ENCODE data around the gene PTPRR. TPM values are rescaled to one million over a fixed set of nuclear protein-coding genes. Genes with fewer than 3 reads are reported as not detected.

The PTPRR gene
- total and polyA plus RNA-seq, 11 donors = 0.21 to 1.0 (median 0.40) TPM; not detected in 1

GRCh38 chr12:70925539-70925938 is 5.0 kb upstream of the PTPRR start:
- ATAC-seq (no peak), DNase-seq (no peak)
- Histone ChIP-seq H3K27me3 (peaks cover 0 to 16% (median 0%) of the 10 kb centered on the region in 9 donors), H3K4me1 (no peaks in the 10 kb centered on the region), H3K27ac (no peak overlapping the region), H3K9me3 (no peaks in the 10 kb centered on the region), H3K36me3 (no peaks in the 10 kb centered on the region), H3K4me3 (no peak overlapping the region)
- intact Hi-C loops (cut with DNase I) = no loop called here
- WGBS, 4 donors = 53 to 77% (median 58%) methylated on average over 1 of the region's 1 CpG
- no peak for TF ChIP-seq POLR2A (IDR thresholded peaks at IDR 0.05)
- TF ChIP-seq CTCF (IDR thresholded peaks at IDR 0.05) = no peak

- H3K36me3 ChIP-seq = no peaks in the 10 kb centered on the region
- WGBS, 4 donors = 22 to 30% (median 27%) methylated on average over 8 to 9 of the region's 9 CpGs
- no peak for TF ChIP-seq POLR2A (IDR thresholded peaks at IDR 0.05)
- TF ChIP-seq CTCF (IDR thresholded peaks at IDR 0.05) = no peak
- H3K4me3 ChIP-seq = no peak overlapping the region
- no peak for DNase-seq
- no peak overlapping the region for H3K27ac ChIP-seq
- intact Hi-C loops (cut with DNase I) = no loop called here
- no peak for ATAC-seq
- H3K9me3 ChIP-seq = no peaks in the 10 kb centered on the region
- peaks cover 0 to 31% (median 4%) of the 10 kb centered on the region in 9 donors for H3K27me3 ChIP-seq
- H3K4me1 ChIP-seq = no peaks in the 10 kb centered on the region
Measured at GRCh38 chr12:70920891-70921290, 353 bp upstream of the PTPRR start.

GRCh38 chr12:70919597-70920035 is 922 bp downstream of the PTPRR start:
- ATAC-seq = no peak
- 9 to 14% (median 11%) methylated on average over 10 of the region's 10 CpGs for WGBS, 4 donors
- peaks cover 0 to 33% (median 4%) of the 10 kb centered on the region in 9 donors for H3K27me3 ChIP-seq

GRCh38 chr12:70919176-70919575 is 1.4 kb downstream of the PTPRR start:
- Histone ChIP-seq H3K27ac (no peak overlapping the region), H3K27me3 (peaks cover 0 to 36% (median 4%) of the 10 kb centered on the region in 9 donors), H3K4me1 (no peaks in the 10 kb centered on the region), H3K36me3 (no peaks in the 10 kb centered on the region), H3K9me3 (no peaks in the 10 kb centered on the region), H3K4me3 (no peak overlapping the region)
- ATAC-seq (no peak), DNase-seq (no peak)
- intact Hi-C loops (cut with DNase I) = no loop called here
- TF ChIP-seq CTCF (IDR thresholded peaks at IDR 0.05) (no peak), POLR2A (IDR thresholded peaks at IDR 0.05) (no peak)
- 62 to 73% (median 65%) methylated on average over 2 of the region's 2 CpGs for WGBS, 4 donors

More at GRCh38 chr12:70919597-70920035, 922 bp downstream of the PTPRR start:
- no peaks in the 10 kb centered on the region for H3K4me1 ChIP-seq
- no peak for DNase-seq
- TF ChIP-seq CTCF (IDR thresholded peaks at IDR 0.05) (no peak), POLR2A (IDR thresholded peaks at IDR 0.05) (no peak)
- H3K27ac ChIP-seq = no peak overlapping the region
- H3K36me3 ChIP-seq = no peaks in the 10 kb centered on the region
- intact Hi-C loops (cut with DNase I) = no loop called here
- H3K9me3 ChIP-seq = no peaks in the 10 kb centered on the region
- H3K4me3 ChIP-seq = no peak overlapping the region

Data from heart left ventricle (tissue), 16 donors.